IgD-negative memory B cell (primary cell): ENCODE measurements around the gene RCN2. TPM values are rescaled to one million over a fixed set of nuclear protein-coding genes. Genes with fewer than 3 reads are reported as not detected.
A peak's percentile ranks its signal among the peaks of the same experiment; 100 is the strongest.

Experiments used
- H3K27ac Mint-ChIP-seq, 3 donors: one replicate each; pipeline ENCODE4 v1.8.0; 2020 to 2022; ENCODE audit warnings: mild to moderate bottlenecking in 3 of 3, mixed read lengths in 3 of 3, moderate library complexity in 1 of 3
- H3K27me3 Mint-ChIP-seq: one replicate; pipeline ENCODE4 v1.8.0; 2021; ENCODE audit warnings: mixed read lengths
- H3K36me3 Mint-ChIP-seq: one replicate; pipeline ENCODE4 v1.8.0; 2020; ENCODE audit warnings: mild to moderate bottlenecking, mixed read lengths
- H3K4me1 Mint-ChIP-seq, 3 donors: one replicate each; pipeline ENCODE4 v1.8.0; 2020 to 2022; ENCODE audit warnings: mixed read lengths in 3 of 3, mild to moderate bottlenecking in 1 of 3
- H3K4me3 Mint-ChIP-seq, 4 donors: one replicate each; pipeline ENCODE4 v1.8.0; 2020 to 2022; ENCODE audit warnings: mild to moderate bottlenecking in 4 of 4, mixed read lengths in 4 of 4, moderate library complexity in 3 of 4
- H3K9me3 Mint-ChIP-seq, 3 donors: one replicate each; pipeline ENCODE4 v1.8.0; 2020 to 2021; ENCODE audit warnings: mixed read lengths in 3 of 3, mild to moderate bottlenecking in 1 of 3
- polyA plus RNA-seq: library from polyadenylated mRNA; unstranded; fragments of 300-500 nt; fragmentation: Illumina TruSeq; gene quantifications from one replicate; pipeline ENCODE4 v1.2.3, GENCODE V29; 2021

RCN2 gene
- polyA plus RNA-seq, 1 donor from 2014 or later, result 46.6 TPM

DNA sequence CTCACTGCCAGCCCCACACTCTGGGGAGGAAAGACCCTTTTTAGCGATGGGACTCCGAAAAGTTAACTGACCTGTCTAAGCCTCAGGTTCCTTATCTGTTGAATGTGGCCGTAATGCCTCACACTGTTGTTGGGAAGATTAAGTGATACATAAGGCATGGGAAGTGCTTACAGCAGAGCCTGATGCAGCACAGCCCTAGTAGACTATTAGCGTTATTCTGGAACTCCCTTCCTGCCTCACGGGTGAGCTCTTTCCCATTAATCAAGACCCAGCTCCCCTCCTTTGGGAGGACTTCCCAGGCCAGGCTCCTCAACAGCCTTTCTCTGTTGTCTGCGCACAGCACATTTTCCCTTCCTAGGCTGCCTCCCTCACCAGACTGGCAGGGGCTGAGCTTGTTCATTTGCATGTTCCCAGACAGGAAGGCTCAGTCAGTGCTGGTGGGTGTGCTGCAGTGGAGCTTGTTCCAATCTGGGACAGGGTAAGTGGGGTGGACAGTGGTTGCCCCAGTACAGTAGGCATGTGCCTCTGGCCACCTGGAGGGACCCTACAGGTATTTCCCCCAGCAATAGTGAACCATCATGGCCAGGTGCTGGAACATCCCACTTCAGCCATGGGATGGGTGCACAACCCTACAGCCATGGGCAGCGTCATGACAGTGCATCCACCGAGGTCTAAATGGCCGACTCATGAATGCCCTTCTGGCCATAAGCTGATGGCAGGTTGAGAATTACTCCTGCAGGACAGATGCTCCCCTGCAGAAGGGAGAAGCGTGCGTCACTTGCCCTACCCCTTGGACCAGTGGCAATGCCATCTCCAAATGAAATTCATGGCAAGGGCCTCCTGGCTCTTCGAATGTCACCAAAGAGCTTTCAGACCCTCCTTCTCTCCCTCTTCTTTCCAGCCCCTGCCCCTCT lies 57.6 kb downstream of the RCN2 start:
- no peaks in the 10 kb centered on the region for H3K9me3 Mint-ChIP-seq
- no peaks in the 10 kb centered on the region for H3K36me3 Mint-ChIP-seq
- H3K4me3 Mint-ChIP-seq, result peak overlapping the region; percentile 31 to 93 (median 68)
- H3K27me3 Mint-ChIP-seq, result no peaks in the 10 kb centered on the region
- peak overlapping the region; percentile 65 to 88 (median 67) for H3K27ac Mint-ChIP-seq
- H3K4me1 Mint-ChIP-seq, result peaks cover 26 to 34% (median 34%) of the 10 kb centered on the region in 3 donors

GRCh38 chr15:76991048-76991447 lies 59.5 kb downstream of the RCN2 start:
- Mint-ChIP-seq H3K4me1 (peaks cover 38 to 47% (median 40%) of the 10 kb centered on the region in 3 donors), H3K36me3 (no peaks in the 10 kb centered on the region), H3K27ac (peak overlapping the region in 1 of 3 donors; percentile 65), H3K9me3 (no peaks in the 10 kb centered on the region), H3K4me3 (peak overlapping the region in 1 of 4 donors; percentile 48), H3K27me3 (no peaks in the 10 kb centered on the region)

GRCh38 chr15:76991741-76992645 lies 60.4 kb downstream of the RCN2 start:
- H3K36me3 Mint-ChIP-seq, result no peaks in the 10 kb centered on the region
- H3K9me3 Mint-ChIP-seq, result no peaks in the 10 kb centered on the region
- peak overlapping the region in 1 of 4 donors; percentile 48 for H3K4me3 Mint-ChIP-seq
- peaks cover 38 to 48% (median 40%) of the 10 kb centered on the region in 3 donors for H3K4me1 Mint-ChIP-seq
- peak overlapping the region in 2 of 3 donors; percentile 40 to 65 for H3K27ac Mint-ChIP-seq
- no peaks in the 10 kb centered on the region for H3K27me3 Mint-ChIP-seq

GRCh38 chr15:76993114-76993725 lies 61.7 kb downstream of the RCN2 start:
- no peaks in the 10 kb centered on the region for H3K36me3 Mint-ChIP-seq
- peaks cover 38 to 52% (median 45%) of the 10 kb centered on the region in 3 donors for H3K4me1 Mint-ChIP-seq
- H3K4me3 Mint-ChIP-seq, result peak overlapping the region in 2 of 4 donors; percentile 69 to 85
- H3K27ac Mint-ChIP-seq, result peak overlapping the region; percentile 40 to 78 (median 57)
- H3K9me3 Mint-ChIP-seq, result no peaks in the 10 kb centered on the region
- H3K27me3 Mint-ChIP-seq, result no peaks in the 10 kb centered on the region

GRCh38 chr15:76994001-76994400 lies 62.5 kb downstream of the RCN2 start:
- H3K4me1 Mint-ChIP-seq, result peaks cover 35 to 44% (median 42%) of the 10 kb centered on the region in 3 donors
- H3K4me3 Mint-ChIP-seq, result peak overlapping the region in 2 of 4 donors; percentile 85
- no peaks in the 10 kb centered on the region for H3K9me3 Mint-ChIP-seq
- no peaks in the 10 kb centered on the region for H3K27me3 Mint-ChIP-seq
- H3K36me3 Mint-ChIP-seq, result peaks cover 5% of the 10 kb centered on the region
- H3K27ac Mint-ChIP-seq, result peak overlapping the region; percentile 57 to 92 (median 73)

GRCh38 chr15:76994496-76994895 lies 62.9 kb downstream of the RCN2 start:
- no peaks in the 10 kb centered on the region for H3K27me3 Mint-ChIP-seq
- H3K27ac Mint-ChIP-seq, result peak overlapping the region in 2 of 3 donors; percentile 92 to 96
- peaks cover 5% of the 10 kb centered on the region for H3K36me3 Mint-ChIP-seq
- H3K4me1 Mint-ChIP-seq, result peaks cover 33 to 41% (median 41%) of the 10 kb centered on the region in 3 donors
- no peaks in the 10 kb centered on the region for H3K9me3 Mint-ChIP-seq
- peak overlapping the region; percentile 85 to 95 (median 92) for H3K4me3 Mint-ChIP-seq

DNA sequence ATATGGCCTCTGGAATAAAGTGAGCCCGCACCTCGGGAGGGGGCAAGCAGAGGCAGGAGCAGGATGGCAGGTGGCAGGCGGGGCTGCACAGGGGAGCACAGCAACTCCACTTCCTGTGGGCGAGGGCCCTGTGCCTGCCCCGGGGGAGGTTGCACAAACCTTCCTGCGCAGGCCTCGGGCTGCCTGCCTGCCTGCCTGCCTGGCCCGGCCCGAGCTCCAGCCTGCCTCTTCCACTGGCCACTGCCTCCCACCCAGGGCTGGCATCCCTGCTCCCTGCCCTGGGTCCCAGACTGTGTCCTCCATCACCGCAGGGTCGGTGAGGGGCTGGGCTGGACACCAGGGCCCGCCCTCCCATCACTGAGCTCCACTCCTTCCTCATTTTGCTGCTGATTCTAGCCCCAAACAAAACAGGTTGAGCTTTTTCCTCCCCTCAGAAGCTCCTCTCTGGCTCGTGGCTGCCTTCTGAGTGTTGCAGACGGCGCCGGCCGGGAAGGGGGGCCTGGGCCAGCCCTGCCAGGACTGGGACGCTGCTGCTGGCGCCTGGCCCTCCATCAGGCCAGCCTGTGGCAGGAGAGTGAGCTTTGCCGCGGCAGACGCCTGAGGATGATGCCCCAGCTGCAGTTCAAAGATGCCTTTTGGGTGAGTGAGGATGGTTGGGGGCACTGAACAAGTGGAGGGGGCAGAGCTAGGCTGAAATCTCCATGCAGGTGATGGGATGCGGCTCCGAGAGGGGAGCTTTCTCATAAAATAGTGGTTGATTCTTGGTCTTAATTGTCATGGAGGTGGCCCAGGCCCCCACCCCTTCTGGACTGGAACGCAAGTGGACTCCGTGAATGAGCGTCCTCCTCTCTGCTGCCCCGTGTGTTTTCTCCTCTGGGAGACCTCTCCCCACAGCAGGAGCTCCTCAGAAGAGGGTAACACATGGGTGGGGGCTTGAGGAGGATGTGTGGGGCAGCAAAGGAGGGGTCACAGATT lies 63.7 kb downstream of the RCN2 start, which contains the start of gene PSTPIP1:
TSS of gene PSTPIP1 (plus strand) at position 156 of the 975 bp plus-strand sequence. CDS start at position 604, 448 bp downstream.
- H3K36me3 Mint-ChIP-seq, result peaks cover 5% of the 10 kb centered on the region
- H3K27ac Mint-ChIP-seq, result peak within 1 kb of the TSS; percentile 58 to 96 (median 96)
- no peaks in the 10 kb centered on the region for H3K9me3 Mint-ChIP-seq
- H3K27me3 Mint-ChIP-seq, result no peaks in the 10 kb centered on the region
- H3K4me3 Mint-ChIP-seq, result peak within 1 kb of the TSS; percentile 85 to 95 (median 92)
- H3K4me1 Mint-ChIP-seq, result peaks cover 33 to 38% (median 37%) of the 10 kb centered on the region in 3 donors

DNA sequence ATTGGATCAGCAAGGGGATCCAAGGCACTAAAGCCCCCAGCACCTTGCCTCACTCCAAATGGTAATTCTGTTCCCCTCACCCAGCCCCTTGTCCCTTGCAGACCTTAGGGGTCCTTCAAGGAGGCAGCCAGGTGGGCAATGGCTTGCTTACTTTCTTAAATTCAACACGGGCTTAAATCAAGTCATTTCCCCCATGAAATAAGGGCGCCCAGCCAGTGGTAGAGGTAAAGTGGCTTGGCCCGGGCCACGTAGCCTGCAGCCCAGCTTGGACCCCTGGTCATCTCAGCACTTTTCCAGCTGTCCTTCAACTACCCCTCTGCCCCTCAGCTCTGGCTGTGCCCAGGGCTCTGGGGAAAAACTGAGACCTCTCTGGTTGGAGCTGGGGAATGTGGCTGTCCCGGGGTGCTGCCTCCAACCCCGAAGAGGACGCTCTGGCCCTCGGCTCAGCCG lies 64.6 kb downstream of the RCN2 start:
- Mint-ChIP-seq H3K36me3 (peaks cover 5% of the 10 kb centered on the region), H3K27me3 (no peaks in the 10 kb centered on the region), H3K27ac (peak overlapping the region; percentile 58 to 96 (median 63)), H3K4me1 (peaks cover 36 to 37% (median 37%) of the 10 kb centered on the region in 3 donors), H3K4me3 (peak overlapping the region; percentile 85 to 95 (median 92)), H3K9me3 (no peaks in the 10 kb centered on the region)

DNA sequence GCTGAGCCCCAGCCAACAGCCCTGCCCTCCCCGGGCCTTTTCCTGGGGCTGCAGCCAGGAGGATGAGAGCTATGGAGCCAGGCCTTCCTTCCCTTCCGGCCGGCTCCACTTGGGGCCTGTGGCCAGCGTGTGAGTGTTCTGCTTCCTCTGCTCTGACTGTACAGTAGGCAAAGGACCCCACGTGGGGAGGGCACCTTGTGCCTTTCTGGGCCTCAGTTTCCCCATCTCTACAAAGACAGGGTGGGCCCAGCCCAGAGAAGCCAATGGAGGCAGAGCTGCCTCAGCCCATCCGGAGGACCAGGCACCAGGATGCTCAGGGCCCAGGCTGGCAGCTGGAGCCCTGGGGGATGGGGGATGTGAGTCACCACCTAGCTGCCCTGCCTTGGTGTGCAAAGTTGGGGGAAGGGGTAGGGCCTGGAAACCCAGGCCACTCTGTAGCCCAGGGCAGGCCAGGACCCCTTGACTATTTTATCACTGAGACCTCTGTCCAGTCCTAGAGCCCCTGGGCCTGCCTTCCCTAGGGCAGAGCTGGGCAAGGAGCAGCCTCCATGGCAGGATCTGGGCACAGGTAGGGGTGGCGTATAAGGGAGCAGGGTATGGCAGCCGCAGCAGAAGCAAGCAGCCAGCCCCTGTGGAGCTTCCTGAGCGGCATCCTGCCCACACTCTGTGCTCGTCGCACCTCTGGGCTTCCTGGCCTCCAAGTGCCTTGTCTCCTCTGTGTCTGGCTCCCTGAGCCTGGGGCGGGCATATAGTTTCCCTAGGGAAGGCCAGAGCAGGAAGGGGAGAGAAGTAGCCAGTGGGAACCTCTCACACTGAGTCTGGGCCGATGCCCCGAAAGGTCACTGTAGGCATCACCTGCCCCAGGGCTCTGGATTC lies 65.2 kb downstream of the RCN2 start:
- peak overlapping the region; percentile 65 to 95 (median 88) for H3K4me3 Mint-ChIP-seq
- H3K4me1 Mint-ChIP-seq, result peaks cover 33 to 39% (median 38%) of the 10 kb centered on the region in 3 donors
- H3K9me3 Mint-ChIP-seq, result no peaks in the 10 kb centered on the region
- peaks cover 5% of the 10 kb centered on the region for H3K36me3 Mint-ChIP-seq
- no peak overlapping the region for H3K27ac Mint-ChIP-seq
- no peaks in the 10 kb centered on the region for H3K27me3 Mint-ChIP-seq

DNA sequence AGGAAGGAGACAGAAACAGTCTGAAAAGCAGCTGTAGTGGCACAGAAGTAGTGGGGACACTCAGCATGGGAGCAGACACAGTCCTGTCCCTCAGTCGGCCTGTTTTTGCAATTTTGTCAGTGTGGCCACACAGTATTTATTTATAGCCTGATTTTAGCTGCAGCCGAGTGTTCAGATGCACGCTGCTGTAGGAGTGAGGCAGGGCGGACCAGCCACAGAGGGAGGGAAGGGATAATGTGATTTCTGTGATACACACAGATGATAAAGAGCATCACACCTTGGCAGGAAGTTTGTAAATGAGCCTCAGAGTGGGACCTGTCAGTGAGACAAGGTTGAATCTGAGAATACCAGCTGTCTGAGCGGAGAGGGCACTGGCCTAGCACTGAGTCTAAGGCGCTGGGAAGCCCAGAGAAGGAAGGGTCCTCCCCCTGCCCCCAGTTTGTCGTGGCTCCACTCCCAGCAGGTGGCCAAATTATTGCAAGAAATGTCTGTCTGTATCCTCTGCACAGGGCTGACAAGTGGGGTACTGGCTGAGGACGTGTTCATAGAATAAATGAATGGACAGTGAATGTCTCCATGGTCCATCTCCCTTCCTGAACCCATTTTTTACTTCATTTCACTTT lies 67.2 kb downstream of the RCN2 start:
- H3K36me3 Mint-ChIP-seq, result peaks cover 5% of the 10 kb centered on the region
- H3K27ac Mint-ChIP-seq, result peak overlapping the region; percentile 39 to 71 (median 62)
- no peaks in the 10 kb centered on the region for H3K9me3 Mint-ChIP-seq
- no peaks in the 10 kb centered on the region for H3K27me3 Mint-ChIP-seq
- H3K4me3 Mint-ChIP-seq, result peak overlapping the region in 3 of 4 donors; percentile 28 to 63 (median 43)
- H3K4me1 Mint-ChIP-seq, result peaks cover 44 to 52% (median 49%) of the 10 kb centered on the region in 3 donors

DNA sequence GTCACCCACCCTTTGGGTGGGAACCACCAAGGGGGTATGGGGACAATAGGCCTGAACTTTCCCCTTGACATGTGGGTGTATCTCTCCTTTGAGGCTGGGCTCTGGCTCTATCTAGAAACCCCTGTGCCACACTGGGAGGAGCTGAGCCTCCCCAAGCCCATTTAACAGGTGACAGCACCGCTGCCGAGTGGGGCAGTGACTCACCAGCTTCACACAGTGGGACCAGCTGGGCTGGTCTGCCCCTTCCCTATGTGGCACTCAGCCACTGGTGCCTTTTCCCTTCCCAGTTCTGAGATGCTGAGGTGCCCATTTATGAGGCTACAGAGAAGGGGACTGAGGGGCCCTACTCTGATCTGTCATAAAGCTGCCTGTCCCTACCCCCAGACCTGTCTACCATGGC lies 68.4 kb downstream of the RCN2 start:
- no peaks in the 10 kb centered on the region for H3K9me3 Mint-ChIP-seq
- H3K27ac Mint-ChIP-seq, result no peak overlapping the region
- no peaks in the 10 kb centered on the region for H3K27me3 Mint-ChIP-seq
- peaks cover 46 to 50% (median 48%) of the 10 kb centered on the region in 3 donors for H3K4me1 Mint-ChIP-seq
- peaks cover 9% of the 10 kb centered on the region for H3K36me3 Mint-ChIP-seq
- peak overlapping the region in 1 of 4 donors; percentile 53 for H3K4me3 Mint-ChIP-seq

GRCh38 chr15:77001351-77001750 lies 69.8 kb downstream of the RCN2 start:
- no peaks in the 10 kb centered on the region for H3K9me3 Mint-ChIP-seq
- peak overlapping the region in 1 of 4 donors; percentile 73 for H3K4me3 Mint-ChIP-seq
- H3K36me3 Mint-ChIP-seq, result peaks cover 11% of the 10 kb centered on the region
- no peaks in the 10 kb centered on the region for H3K27me3 Mint-ChIP-seq
- H3K27ac Mint-ChIP-seq, result no peak overlapping the region
- peaks cover 46 to 56% (median 47%) of the 10 kb centered on the region in 3 donors for H3K4me1 Mint-ChIP-seq
